Measurements from ENCODE around the gene HS3ST3A1. TPM values are rescaled to one million over a fixed set of nuclear protein-coding genes. Genes with fewer than 3 reads are reported as not detected.
"Not testable (repeated sequence)": the region's sequence is repeated elsewhere in the genome, so short reads cannot be mapped to it uniquely, and the experiment has no call there.

The HS3ST3A1 gene
- total RNA-seq, 1 donor from 2014 or later, result 8.6 TPM

DNA sequence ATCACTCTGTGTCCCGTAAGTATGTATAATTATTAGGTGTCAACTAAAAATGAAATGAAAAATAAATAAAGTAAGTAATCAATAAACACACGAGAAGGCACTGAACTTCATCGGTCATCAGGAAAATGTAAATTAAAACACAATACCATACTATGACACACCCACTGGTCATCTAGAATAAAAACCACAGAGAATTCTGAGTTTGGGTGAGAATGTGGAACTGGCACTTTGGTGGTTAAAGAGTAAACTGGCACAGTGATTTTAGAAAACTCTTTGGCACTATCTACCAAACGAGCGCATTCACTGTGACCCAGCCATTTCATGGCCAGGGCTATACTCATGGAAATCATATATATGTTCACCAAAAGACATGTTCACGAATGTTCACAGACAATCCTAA, 98.2 kb downstream of the HS3ST3A1 start:
- H3K9me3 ChIP-seq, result no peaks in the 10 kb centered on the region
- H3K27me3 ChIP-seq, result no peaks in the 10 kb centered on the region
- intact Hi-C loops (cut with DNase I), result no loop called here
- no peak overlapping the region for H3K4me3 ChIP-seq
- no peak for DNase-seq (ENCODE audit: extremely low spot score in 2 of 2)
- no peaks in the 10 kb centered on the region for H3K36me3 ChIP-seq
- TF ChIP-seq, protein P1, sequence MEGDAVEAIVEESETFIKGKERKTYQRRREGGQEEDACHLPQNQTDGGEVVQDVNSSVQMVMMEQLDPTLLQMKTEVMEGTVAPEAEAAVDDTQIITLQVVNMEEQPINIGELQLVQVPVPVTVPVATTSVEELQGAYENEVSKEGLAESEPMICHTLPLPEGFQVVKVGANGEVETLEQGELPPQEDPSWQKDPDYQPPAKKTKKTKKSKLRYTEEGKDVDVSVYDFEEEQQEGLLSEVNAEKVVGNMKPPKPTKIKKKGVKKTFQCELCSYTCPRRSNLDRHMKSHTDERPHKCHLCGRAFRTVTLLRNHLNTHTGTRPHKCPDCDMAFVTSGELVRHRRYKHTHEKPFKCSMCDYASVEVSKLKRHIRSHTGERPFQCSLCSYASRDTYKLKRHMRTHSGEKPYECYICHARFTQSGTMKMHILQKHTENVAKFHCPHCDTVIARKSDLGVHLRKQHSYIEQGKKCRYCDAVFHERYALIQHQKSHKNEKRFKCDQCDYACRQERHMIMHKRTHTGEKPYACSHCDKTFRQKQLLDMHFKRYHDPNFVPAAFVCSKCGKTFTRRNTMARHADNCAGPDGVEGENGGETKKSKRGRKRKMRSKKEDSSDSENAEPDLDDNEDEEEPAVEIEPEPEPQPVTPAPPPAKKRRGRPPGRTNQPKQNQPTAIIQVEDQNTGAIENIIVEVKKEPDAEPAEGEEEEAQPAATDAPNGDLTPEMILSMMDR (IDR thresholded peaks at IDR 0.05), result no peak
- TF ChIP-seq POLR2AphosphoS5 (IDR thresholded peaks at IDR 0.05; ENCODE audit: insufficient read depth in 1 of 2, low read depth in 1 of 2) (no peak), POLR2A (IDR thresholded peaks at IDR 0.05) (no peak)
- no peak overlapping the region for H3K27ac ChIP-seq
- no peaks in the 10 kb centered on the region for H3K4me1 ChIP-seq

DNA sequence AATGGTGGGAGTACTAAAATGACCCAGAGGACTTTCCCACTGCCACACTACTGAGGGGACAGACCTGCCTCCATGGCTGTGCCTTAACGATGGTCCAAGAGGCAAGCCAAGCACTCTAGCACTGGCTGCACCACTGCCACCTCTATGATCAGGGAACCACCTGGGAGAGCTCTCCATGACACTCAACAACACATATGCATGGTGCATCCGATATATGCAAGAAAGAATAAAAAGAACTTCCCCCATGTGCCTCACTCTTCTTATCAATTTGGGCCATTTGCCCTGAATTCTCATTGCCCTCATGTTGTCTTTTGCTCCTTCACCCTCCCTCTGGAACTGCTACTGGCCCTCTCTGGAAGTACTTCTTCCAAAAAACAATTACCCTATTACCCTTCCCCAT, 99.5 kb downstream of the HS3ST3A1 start:
- TF ChIP-seq POLR2AphosphoS5 (IDR thresholded peaks at IDR 0.05; ENCODE audit: insufficient read depth in 1 of 2, low read depth in 1 of 2) (no peak), POLR2A (IDR thresholded peaks at IDR 0.05) (no peak)
- TF ChIP-seq, protein P1 (IDR thresholded peaks at IDR 0.05), result no peak
- H3K4me1 ChIP-seq, result no peaks in the 10 kb centered on the region
- no peak for DNase-seq (ENCODE audit: extremely low spot score in 2 of 2)
- H3K36me3 ChIP-seq, result no peaks in the 10 kb centered on the region
- intact Hi-C loops (cut with DNase I), result no loop called here
- no peak overlapping the region for H3K4me3 ChIP-seq
- no peaks in the 10 kb centered on the region for H3K9me3 ChIP-seq
- H3K27ac ChIP-seq, result no peak overlapping the region
- no peaks in the 10 kb centered on the region for H3K27me3 ChIP-seq

DNA sequence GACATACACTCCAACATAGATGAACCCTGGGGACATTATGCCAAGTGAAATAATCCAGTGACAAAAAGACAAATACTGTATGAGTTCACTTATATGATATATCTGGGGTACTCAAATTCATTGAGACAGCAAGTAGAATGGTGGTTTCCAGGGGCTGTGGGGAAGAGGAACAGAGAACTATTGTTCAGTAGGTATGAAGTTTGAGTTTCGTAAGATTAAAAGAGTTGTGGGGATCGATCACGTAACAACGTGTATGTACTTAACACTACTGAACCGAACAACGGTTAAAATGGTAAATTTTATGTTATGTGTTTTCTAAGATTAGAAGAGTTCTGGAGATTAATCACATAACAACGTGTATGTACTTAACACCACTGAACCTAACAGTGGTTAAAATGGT, 100.8 kb downstream of the HS3ST3A1 start:
- Histone ChIP-seq H3K9me3 (no peaks in the 10 kb centered on the region), H3K36me3 (no peaks in the 10 kb centered on the region), H3K27ac (no peak overlapping the region), H3K27me3 (no peaks in the 10 kb centered on the region), H3K4me1 (no peaks in the 10 kb centered on the region), H3K4me3 (no peak overlapping the region)
- DNase-seq (ENCODE audit: extremely low spot score in 2 of 2), result no peak
- TF ChIP-seq POLR2A (IDR thresholded peaks at IDR 0.05) (no peak), POLR2AphosphoS5 (IDR thresholded peaks at IDR 0.05; ENCODE audit: insufficient read depth in 1 of 2, low read depth in 1 of 2) (no peak)
- TF ChIP-seq, protein P1 (IDR thresholded peaks at IDR 0.05), result no peak
- intact Hi-C loops (cut with DNase I), result no loop called here

DNA sequence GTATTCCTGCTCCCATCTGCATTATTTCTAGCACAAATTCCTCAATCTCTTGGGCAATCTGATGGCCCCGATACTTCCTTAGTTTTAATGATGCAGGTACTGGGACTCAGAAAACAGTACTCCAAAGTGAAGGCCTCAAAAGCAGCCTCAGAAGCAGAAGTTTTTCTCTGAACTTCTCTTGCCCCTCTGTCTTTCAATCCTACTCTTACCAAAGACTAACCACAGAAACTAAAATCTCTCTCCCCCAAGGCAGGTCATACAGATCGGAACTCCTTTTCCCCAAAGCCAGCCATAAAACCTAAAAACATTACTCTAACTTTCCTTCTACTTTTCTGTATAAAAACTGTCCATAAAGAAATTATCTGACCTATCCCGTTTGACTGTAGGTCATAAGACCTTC, 103.5 kb downstream of the HS3ST3A1 start:
- intact Hi-C loops (cut with DNase I), result no loop called here
- H3K36me3 ChIP-seq, result no peaks in the 10 kb centered on the region
- no peaks in the 10 kb centered on the region for H3K4me1 ChIP-seq
- TF ChIP-seq, protein P1 (IDR thresholded peaks at IDR 0.05), result no peak
- TF ChIP-seq POLR2A (IDR thresholded peaks at IDR 0.05) (no peak), POLR2AphosphoS5 (IDR thresholded peaks at IDR 0.05; ENCODE audit: insufficient read depth in 1 of 2, low read depth in 1 of 2) (no peak)
- H3K27me3 ChIP-seq, result no peaks in the 10 kb centered on the region
- H3K4me3 ChIP-seq, result no peak overlapping the region
- DNase-seq (ENCODE audit: extremely low spot score in 2 of 2), result no peak
- no peaks in the 10 kb centered on the region for H3K9me3 ChIP-seq
- H3K27ac ChIP-seq, result no peak overlapping the region

DNA sequence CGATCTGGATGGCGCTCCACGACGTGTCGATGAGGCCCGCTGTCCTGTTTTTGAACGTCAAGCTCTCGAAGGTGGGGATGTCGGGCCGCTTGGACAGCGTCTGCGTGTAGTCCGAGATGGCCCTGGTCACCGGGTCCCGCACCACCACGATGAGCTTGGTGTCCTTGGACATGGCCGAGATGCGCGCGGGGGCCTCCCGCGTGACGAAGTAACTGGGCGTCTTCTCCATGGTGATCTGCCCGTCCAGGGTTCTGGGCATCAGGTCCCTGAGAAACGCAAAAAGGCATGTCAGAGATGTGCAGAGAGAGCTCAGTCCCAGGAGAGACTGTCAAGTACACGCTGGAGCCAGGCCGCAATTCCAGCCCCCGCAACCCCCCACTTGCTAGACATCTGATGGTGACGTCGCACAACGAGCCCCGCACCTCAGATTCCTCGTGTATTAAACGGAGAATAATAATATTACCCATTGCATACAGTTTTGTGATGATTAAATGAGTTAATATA, 105.1 kb downstream of the HS3ST3A1 start:
- H3K4me3 ChIP-seq; intact Hi-C loops (cut with DNase I); H3K4me1 ChIP-seq; H3K27me3 ChIP-seq; H3K36me3 ChIP-seq; H3K9me3 ChIP-seq; H3K27ac ChIP-seq; DNase-seq (ENCODE audit: extremely low spot score in 2 of 2): not testable (repeated sequence)

DNA sequence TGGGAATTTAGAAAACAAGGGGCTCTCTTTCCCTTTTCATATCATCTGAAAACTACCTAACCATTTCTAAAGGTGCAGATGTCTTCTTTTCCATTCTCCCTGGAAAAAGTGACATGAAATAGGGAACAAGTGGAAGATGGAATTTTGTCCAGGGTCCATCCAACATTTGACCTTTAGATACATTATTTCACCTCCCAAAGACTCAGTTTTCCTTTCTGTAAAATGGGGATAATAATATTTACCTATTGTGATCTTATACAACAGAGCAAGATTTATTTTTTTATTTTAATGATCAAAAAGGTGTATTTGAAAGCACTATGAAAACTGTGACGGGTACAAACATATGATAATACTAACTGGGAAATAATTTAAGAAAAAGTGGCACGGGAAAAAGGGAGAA, 106.3 kb downstream of the HS3ST3A1 start:
- H3K27me3 ChIP-seq, result no peaks in the 10 kb centered on the region
- H3K9me3 ChIP-seq, result no peaks in the 10 kb centered on the region
- H3K36me3 ChIP-seq, result no peaks in the 10 kb centered on the region
- no peak overlapping the region for H3K4me3 ChIP-seq
- DNase-seq (ENCODE audit: extremely low spot score in 2 of 2), result no peak
- H3K4me1 ChIP-seq, result no peaks in the 10 kb centered on the region
- TF ChIP-seq POLR2AphosphoS5 (IDR thresholded peaks at IDR 0.05; ENCODE audit: insufficient read depth in 1 of 2, low read depth in 1 of 2), result no peak
- TF ChIP-seq POLR2A (IDR thresholded peaks at IDR 0.05), result no peak
- TF ChIP-seq, protein P1 (IDR thresholded peaks at IDR 0.05), result no peak
- intact Hi-C loops (cut with DNase I), result no loop called here
- H3K27ac ChIP-seq, result no peak overlapping the region

Data from vagina (tissue), 2 donors.